Body of pancreas (tissue), 4 donors: ENCODE measurements around the gene ZFPL1.

Experiments used
- POLR2A ChIP-seq, 3 donors: fragments of 450-650 bp; IDR thresholded peaks; one replicate each; pipeline ENCODE4 v1.6.1; 2016; ENCODE audit warnings: antibody characterized with exemption in 3 of 3, mild to moderate bottlenecking in 2 of 3
- TF ChIP-seq, protein P1 (sequence below), 7 experiments: fragments of 450-650 bp in 4 of 7; fragments of 200-600 bp in 3 of 7; sonication (generic) in 3 of 7; IDR thresholded peaks; one replicate each; pipeline ENCODE4 v1.5.1; 2016 to 2019; ENCODE audit warnings: antibody characterized with exemption in 7 of 7

DNA sequence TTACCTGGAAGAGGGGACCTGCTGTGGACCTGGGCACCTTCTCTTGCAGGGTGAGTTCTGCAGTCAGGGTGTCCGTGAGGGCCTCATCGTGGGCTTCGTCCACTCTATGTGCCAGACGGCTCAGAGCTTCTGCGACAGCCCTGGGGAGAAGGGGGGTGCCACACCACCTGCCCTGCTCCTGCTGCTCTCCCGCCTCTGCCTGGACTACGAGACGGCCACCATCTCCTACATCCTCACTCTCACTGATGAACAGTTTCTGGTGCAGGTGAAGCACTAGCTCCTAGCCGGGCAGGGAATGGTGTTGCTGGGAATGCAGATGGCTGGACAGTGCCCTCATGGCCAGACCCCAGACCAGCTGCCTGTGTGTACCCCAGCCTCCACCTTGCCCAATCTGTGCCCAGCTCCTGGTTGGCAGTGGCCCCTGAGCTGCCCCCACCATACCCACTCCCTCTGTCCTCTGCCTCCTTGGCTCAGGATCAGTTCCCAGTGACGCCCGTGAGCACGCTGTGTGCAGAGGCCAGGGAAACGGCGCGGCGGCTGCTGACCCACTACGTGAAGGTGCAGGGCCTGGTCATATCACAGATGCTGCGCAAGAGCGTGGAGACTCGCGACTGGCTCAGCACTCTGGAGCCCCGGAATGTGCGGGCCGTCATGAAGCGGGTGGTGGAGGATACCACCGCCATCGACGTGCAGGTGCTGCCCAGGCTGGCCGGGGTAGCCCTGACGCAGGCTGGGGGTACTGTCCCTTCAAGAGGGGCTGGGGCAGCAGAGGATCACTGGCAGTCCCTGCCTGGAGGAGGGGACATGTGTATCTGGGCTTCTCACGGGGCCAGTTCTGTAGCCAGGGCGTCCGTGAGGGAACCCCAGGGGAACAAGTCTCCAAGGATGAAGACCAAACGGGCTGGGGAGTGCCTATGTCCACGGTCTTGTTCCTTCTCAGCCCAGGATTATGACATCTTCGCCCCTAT is 25.5 kb downstream of the ZFPL1 start:
- TF ChIP-seq, protein P1, sequence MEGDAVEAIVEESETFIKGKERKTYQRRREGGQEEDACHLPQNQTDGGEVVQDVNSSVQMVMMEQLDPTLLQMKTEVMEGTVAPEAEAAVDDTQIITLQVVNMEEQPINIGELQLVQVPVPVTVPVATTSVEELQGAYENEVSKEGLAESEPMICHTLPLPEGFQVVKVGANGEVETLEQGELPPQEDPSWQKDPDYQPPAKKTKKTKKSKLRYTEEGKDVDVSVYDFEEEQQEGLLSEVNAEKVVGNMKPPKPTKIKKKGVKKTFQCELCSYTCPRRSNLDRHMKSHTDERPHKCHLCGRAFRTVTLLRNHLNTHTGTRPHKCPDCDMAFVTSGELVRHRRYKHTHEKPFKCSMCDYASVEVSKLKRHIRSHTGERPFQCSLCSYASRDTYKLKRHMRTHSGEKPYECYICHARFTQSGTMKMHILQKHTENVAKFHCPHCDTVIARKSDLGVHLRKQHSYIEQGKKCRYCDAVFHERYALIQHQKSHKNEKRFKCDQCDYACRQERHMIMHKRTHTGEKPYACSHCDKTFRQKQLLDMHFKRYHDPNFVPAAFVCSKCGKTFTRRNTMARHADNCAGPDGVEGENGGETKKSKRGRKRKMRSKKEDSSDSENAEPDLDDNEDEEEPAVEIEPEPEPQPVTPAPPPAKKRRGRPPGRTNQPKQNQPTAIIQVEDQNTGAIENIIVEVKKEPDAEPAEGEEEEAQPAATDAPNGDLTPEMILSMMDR (IDR thresholded peaks at IDR 0.05) = no peak
- no peak for TF ChIP-seq POLR2A (IDR thresholded peaks at IDR 0.05)
